HG03135 (cell line): Measurements from ENCODE around the gene RIMS1.

Experiments used
- ATAC-seq: cut with Tn5 transposase; IDR thresholded peaks from one replicate; pipeline ENCODE4 v1.9.1; 2021; ENCODE audit warnings: mild to moderate bottlenecking, moderate library complexity; ENCODE audit not compliant: unreplicated experiment

RIMS1 gene, protein sequence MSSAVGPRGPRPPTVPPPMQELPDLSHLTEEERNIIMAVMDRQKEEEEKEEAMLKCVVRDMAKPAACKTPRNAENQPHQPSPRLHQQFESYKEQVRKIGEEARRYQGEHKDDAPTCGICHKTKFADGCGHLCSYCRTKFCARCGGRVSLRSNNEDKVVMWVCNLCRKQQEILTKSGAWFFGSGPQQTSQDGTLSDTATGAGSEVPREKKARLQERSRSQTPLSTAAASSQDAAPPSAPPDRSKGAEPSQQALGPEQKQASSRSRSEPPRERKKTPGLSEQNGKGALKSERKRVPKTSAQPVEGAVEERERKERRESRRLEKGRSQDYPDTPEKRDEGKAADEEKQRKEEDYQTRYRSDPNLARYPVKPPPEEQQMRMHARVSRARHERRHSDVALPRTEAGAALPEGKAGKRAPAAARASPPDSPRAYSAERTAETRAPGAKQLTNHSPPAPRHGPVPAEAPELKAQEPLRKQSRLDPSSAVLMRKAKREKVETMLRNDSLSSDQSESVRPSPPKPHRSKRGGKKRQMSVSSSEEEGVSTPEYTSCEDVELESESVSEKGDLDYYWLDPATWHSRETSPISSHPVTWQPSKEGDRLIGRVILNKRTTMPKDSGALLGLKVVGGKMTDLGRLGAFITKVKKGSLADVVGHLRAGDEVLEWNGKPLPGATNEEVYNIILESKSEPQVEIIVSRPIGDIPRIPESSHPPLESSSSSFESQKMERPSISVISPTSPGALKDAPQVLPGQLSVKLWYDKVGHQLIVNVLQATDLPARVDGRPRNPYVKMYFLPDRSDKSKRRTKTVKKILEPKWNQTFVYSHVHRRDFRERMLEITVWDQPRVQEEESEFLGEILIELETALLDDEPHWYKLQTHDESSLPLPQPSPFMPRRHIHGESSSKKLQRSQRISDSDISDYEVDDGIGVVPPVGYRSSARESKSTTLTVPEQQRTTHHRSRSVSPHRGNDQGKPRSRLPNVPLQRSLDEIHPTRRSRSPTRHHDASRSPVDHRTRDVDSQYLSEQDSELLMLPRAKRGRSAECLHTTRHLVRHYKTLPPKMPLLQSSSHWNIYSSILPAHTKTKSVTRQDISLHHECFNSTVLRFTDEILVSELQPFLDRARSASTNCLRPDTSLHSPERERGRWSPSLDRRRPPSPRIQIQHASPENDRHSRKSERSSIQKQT (N-terminal part only)

DNA sequence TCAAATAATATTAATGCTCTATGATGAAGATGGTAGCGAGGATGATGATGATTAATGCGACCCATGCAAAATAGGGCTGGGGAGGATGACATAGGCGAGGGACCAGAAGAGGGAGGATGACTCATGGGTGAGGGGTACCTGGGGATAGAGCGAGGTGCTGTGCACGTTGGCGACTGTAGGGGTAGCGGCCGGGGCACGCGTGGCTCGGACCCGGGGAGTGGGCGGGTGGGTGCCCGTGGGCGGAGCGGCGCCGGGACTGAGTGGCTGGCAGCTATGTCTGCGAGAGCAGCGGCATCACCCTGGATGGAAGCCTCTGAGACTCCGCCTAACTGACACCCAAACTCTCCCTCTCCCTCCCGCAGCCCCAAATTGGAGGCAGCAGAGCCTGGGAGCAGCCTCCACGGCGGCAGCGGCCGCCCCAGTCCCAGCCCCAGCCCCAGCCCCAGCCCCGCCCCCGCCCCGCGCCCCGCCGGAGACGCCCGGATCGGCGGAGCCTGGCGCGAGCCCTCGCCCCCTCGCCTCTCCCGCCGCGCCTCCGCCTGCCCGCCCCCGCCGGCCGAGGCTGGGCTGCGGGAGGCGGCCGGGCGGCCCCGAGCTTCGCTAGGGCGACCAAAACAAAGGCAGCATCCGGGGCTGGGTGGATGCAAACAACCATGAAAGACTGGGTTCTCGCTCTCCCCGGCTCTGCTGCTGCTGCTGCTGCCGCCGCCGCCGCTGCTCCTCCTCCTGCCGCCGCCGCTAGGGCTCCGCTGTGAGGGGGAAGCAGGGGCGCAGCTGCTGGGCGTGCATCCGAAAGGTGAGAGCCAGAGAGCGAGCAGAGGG is at the start of gene RIMS1:
Gene RIMS1, plus strand, starts transcription at position 367 of the 822 bp plus-strand sequence. CDS start 474 bp downstream, outside the sequence.
- peak; percentile 76 for ATAC-seq

DNA sequence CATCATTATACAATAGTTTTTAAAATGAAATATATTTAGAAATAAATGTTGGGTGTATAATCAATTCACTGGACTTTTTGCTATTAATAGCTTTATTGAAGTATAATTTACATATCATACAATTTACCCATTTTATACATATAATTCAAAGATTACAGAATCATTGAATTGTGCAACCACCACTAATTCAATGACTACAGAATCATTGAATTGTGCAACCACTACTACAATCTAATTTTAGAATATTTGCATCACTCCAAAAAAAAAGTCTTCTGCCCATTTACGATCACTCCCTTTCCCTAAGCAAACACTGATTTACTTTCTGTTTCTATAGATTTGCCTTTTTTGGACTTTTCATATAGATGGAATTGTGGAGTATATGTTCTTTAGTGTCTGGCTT is 35.1 kb upstream of the RIMS1 start:
- ATAC-seq = no peak

DNA sequence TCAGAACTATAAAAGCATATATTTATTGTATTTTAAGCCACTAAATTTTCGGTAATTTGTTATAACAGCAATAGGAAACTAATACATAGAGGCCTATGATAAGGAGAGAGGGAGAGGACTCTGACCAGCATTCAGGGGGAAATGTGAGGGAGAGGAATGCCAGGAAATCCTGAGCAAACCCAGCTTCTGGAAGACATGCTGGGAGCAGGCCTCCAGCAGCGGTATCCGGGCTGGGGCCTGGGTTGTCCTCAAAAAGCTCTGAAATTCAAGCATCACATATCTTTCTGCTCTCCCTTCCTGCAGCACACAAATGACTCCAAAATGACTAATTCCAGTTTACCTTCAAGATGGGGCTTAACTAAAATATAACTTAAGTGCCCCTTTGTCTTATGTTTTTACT is 33.4 kb upstream of the RIMS1 start:
- no peak for ATAC-seq

DNA sequence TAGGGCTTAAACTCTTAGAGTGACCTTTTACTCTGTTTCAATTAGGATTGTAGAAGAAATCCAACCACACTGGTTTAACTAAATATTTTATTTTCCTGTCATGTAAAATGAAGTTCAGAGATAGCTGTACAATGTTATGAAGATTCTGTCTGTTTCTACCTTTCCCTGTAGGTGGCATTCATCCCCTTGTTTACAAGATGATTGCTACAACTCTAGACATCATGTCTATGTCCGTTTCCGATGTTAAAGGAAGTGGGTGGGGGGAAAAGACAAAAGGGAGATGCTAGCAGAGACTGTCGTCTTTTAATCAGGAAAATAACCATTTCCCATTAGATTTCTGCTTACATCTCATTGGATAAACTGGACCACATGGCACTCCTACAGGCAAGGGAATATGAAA is 30.9 kb upstream of the RIMS1 start:
- ATAC-seq = no peak

DNA sequence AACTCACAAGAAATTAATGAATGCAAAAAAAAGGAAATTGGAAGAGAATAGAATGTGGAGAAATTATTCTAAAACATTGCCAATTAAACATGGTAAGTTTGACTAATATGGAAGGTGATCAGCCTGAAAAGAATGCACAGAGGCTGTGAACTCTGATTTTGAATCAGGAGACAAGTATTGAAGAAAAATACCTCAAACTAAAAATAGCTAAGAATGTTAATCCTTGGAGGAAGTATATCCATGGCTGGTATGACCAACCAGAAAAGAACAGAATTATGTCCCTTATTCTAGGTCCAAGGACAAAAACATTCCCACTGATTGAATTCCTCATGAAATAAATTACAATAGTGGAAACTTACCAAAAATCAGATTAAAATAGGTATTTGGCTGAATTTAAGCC is 7.3 kb upstream of the RIMS1 start:
- ATAC-seq = no peak

DNA sequence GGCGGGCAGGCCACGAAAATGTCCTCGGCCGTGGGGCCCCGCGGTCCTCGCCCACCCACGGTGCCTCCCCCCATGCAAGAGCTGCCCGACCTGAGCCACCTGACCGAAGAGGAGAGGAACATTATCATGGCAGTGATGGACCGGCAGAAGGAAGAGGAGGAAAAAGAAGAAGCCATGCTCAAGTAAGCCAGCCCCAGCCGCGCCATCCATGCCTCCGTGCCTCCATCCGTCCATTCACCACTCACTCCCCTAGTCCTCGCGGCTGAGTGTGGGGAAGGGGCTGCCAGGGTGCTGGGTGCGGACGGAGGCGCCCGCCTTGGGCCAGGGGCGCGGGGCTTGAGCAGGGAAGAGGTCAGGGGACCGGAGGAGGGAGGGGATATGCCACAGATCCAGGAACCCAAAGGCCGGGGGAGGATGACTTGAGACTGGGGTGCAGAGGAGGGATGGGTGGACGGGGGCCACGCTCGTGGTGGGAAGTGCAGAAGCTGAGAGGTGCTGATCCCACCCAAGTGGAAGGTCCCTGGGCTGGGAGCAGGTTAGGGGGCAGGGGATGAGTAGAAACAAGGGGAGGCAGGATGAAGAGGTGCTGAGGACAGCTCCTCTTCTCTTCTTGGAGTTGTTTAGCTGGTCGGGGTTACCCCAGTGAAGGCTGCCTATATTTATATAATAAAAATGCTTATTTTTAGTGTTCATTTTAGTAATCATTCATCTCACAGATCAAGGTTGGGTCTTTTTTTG is 825 bp downstream of the RIMS1 start:
- ATAC-seq = no peak

DNA sequence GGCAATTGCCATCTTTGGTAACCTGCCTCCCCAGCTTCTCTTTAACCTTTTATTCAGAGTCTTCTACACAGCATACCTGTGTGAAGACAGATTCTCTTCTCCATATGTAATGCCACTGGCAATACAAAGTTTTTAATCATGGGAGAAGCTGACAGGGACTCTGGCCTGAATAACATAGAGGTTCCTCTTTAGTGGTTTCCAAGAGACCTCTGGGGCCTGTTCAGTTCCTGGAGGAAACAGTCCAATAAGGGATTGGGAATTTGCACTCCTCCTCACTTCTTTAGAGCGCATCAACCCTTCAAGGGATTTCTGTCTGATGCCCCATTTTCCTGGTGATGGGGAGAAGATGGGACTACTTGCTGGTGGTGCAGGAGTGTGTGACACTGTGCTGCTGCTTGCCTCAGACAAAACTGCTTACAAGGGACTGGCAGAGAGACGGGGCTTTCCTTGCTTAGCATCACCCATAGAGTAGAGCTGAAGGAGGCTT is 1.4 kb downstream of the RIMS1 start:
- no peak for ATAC-seq

DNA sequence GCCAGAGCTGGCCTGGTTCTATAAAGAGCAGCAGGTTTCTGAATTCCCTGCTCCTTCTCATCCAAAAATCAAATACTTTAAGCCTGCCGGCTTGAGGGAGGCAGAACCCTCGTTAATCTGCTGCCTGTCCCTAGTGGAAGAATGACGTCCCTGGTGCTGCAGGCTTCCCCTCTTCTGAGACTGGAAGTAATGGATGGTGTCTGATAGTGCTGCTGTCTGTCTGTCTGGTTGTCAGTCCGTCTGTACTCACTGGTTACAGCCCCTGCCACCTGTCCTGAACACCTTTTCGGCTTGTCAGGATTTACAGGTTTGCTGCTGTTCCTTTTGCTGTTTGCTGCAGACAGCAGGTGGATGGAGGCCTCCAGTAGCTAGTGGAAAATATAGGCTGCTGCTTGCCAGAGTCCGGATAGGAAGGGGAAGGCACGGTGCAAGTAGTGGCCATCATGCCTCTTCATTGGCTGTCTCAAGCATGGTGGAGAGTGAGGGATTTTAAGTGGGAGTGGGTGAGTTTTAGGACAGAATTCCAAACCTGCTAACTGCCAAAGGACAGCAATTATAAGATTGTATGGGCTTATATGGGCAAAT is 2.5 kb downstream of the RIMS1 start:
- ATAC-seq = no peak

DNA sequence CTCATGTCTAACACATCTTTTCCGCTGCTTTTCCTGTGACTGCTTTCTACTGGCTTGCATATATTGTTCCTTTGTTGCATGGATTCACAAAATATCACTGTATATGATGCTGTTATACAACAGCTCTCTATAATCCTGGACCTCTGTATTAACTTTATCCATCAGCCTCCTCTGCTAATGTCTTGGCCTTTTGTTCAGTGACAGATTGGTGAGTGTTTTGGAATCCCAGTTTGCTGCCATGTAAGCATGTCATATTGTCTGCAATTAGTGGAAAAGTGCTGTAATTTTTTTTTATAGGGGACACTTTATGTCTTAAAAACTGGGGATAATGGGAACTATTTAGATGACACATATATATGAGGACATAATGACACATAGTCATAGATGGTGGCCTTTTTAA is 3.0 kb downstream of the RIMS1 start:
- ATAC-seq = no peak

DNA sequence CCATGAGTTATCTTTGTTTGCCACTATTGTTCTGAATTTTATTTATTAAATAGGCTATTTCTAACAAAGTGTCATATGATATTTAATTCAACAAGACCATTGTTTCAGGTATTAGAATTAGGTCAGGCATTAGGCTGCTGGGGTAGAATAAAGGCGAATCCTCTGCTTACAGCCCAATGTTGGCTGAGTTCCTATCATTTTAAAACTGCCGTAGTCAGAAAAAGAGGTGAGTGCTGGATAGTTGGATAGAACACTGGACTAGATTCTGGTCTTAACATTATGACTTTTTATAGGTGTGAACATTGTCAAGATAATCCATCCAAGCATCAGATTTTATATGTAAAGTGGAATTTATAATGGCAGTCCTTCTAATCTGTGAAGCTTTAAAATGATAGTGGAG is 6.3 kb downstream of the RIMS1 start:
- no peak for ATAC-seq

DNA sequence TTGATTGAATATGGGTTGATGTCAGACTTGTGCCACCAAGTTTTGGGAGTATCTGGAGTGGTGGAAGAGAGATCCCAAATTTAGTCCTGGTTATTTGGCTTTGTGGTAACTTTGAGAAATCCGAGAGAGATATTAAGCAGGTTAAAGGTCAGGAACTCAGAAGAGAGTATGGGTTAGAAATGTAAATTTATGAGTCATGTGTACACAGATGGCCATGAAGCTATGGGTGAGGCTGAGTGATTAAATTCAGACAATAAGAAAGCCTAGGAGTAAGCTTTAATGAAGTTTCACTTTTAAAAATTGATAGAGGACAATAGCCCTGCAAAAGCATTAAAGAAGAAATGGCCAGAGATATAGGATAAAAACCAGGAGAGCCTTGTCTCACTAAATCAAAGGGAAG is 14.3 kb downstream of the RIMS1 start:
- ATAC-seq = no peak

DNA sequence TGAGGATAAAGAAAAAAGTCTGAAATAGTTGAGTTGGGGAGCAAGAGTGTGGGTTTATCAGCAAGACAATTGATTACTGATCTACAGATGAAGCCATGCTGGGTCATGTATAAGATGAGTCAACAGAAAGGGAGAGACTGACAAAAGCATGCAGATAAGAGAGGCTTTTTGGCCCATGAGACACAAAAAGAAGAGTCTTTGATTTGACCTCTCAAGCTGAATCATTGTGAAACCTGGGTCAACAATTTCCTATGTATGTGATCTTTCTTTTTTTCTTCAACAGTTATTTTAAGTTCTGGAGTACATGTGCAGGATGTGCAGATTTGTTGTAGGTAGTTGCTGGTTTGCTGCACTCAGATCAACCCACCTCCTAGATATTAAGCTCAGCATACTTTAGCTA is 15.9 kb downstream of the RIMS1 start:
- ATAC-seq = peak; percentile 67

DNA sequence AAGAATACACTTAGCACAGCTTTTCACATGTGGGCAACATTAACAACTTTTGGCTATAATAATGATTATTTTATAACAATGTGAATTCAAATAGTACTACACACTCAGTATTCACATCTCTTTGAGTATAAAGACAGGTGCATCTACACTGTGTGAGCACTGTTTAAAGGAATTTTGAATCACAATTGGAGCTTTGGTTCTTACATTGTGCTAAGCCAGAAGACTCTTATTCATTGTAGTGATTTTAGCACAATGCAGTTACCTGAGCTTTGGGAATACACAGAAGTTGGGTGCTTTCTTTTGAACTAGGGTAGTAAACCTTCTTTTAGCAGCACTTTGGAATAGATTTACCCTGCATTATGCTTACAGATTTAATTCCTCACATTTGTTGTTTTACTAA is 20.5 kb downstream of the RIMS1 start:
- no peak for ATAC-seq

DNA sequence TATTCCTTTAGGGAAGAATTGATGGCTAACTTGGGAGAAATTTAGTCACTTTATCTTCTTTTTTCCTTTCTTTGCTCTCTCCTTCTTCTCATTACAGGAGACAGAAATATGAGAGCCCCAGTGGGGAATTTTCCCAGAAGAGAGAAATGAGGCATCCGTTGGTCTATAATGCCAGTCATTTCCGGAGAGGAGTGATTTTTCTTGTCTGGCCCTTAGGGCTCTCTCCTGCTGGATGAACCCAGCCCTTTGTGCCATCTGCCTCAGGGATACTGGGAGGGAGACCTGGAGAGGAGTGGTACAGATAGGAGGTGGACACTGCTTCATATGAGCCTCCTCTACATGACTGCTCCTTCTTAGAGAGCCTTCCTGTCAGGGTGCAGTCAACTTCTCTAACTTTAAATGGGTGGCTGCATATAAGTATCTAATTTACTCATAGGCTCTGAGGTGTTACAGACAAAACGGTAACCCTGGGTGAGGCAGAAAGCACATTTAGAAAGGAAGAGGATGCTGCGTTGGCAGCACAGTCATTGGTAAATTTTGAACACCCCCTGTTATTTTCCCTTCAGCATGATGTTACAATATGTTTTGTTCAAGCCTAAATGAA is 21.9 kb downstream of the RIMS1 start:
- no peak for ATAC-seq

DNA sequence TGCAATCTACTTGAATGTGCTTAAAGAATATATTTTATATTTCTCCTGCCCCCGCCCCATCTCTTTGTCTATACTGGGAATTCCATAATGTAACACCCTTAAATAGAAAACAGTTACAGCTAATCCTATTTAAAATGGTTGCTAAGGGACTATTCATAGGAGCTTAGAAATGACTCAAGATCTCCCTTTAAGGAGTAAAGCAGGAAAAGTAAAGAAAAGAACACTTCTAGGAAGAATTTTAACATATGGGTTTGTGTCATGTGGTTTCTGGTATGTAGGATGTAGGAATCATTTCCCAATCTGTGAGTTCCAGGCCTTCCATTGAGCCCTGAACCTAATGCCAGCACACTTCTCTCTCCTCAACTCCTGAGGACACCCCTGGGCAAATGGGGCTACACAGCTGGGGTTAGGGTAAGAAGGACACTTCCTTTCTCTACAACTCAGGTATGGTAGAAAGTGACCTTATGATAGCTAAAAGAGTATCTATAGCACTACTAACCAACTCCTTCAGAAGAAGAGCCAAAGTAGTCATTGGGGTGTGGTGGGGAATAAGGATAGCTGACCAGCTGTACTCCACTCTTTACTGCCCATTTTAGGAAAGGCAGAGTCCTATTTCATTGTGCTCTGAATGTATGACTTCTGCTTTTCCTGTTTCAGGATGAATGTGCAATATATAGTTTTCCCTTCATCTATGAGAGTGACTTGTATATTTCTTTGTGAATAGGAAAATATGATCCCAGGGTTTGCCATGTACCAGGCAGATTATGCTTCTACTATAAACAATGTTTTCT is 27.3 kb downstream of the RIMS1 start:
- no peak for ATAC-seq

DNA sequence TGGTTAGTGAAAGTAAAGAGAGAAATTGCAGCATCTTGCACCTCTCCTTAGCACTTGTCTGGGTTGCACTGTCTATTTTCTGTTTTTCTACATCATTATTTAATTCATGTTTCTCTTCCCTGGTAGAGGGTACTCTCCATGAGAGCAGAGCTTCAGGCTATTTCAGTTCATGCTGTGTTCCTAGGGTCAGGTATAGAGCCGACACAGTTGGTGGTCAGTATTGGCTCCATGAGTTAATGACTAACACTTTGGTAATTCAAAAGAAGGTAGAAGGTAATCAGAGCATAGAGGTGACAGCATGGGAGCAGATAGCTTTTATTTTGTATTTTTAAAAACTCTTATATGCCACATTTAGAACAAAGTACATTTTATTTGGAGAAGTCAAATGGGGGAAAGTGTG is 42.7 kb downstream of the RIMS1 start:
- ATAC-seq = no peak

DNA sequence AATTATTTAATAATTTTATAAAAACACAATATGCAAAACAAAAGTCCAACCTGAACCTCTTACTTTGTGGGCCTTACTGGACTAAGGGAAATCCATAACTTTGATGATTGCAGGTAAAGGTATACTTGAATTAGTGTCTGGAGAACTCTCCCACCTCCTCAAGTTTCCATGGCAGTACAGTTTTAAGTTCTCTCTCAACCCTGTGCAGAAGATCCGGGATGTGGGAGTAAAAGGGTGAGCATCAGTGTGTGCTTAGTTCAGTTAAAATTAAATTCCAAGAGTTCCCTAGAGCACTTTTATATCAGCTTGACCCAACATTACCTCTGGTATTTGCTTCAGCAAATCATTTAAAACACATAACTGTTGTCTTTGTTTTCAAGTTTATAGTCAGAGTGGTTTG is 47.5 kb downstream of the RIMS1 start:
- ATAC-seq = no peak

DNA sequence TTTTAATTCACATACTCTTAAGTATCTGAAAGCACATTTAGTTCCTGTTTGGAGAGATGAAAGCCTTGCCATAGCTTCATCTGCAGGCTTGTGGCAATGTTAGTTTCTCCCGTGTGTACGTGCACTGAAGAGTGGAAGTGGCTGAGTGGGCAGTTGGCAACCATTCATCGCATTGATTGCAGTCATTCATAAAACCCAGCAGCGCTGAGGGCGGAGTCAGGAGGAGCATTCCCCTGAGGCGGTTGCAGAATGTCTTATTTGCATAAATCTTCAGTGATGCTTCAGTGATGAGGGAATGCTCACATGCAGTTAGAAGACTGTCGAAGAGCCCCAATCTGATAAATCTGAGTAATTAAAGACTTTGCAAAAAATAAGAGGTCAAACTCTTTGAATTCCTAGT is 79.1 kb downstream of the RIMS1 start:
- ATAC-seq = no peak
